Mesenchymal stem cell (in vitro differentiated cells and primary cell): ENCODE results near the gene SYNPO.

Source experiments
- DNase-seq: peaks from one replicate; pipeline ENCODE4 v3.0.0-alpha.2; 2013
- H2AFZ ChIP-seq: one replicate; pipeline ENCODE4 v1.6.1; 2013; ENCODE audit warnings: low read depth, mild to moderate bottlenecking, control low read depth, inconsistent platforms, low read length, moderate library complexity
- H2AK5ac ChIP-seq: 2 replicates; pipeline ENCODE4 v1.6.1; 2013; ENCODE audit warnings: low read length, moderate library complexity, mild to moderate bottlenecking, inconsistent platforms; ENCODE audit not compliant: severe bottlenecking
- H2BK120ac ChIP-seq: one replicate; pipeline ENCODE4 v1.6.1; 2013; ENCODE audit warnings: low read depth, mild to moderate bottlenecking, inconsistent platforms, low read length, moderate library complexity
- H2BK12ac ChIP-seq, 2 experiments: one replicate each; pipeline ENCODE4 v1.6.1; 2013; ENCODE audit warnings: inconsistent platforms in 2 of 2, low read length in 2 of 2, mild to moderate bottlenecking in 2 of 2, moderate library complexity in 2 of 2, control low read depth in 1 of 2
- H2BK15ac ChIP-seq: one replicate; pipeline ENCODE4 v1.6.1; 2013; ENCODE audit warnings: mild to moderate bottlenecking, low read depth, inconsistent platforms; ENCODE audit not compliant: poor library complexity, severe bottlenecking
- H2BK5ac ChIP-seq: 2 replicates; pipeline ENCODE4 v1.6.1; 2013; ENCODE audit warnings: low read depth, mild to moderate bottlenecking, low read length, control low read depth, inconsistent platforms; ENCODE audit not compliant: poor library complexity, severe bottlenecking
- H3K14ac ChIP-seq, 2 experiments: one replicate each; pipeline ENCODE4 v1.6.1; 2013; ENCODE audit warnings: inconsistent platforms in 2 of 2, low read length in 2 of 2, control low read depth in 1 of 2, mild to moderate bottlenecking in 1 of 2, moderate library complexity in 1 of 2
- H3K18ac ChIP-seq, 2 experiments: one replicate each; pipeline ENCODE4 v1.6.1; 2013; ENCODE audit warnings: inconsistent platforms in 2 of 2, low read length in 2 of 2, control low read depth in 1 of 2, low read depth in 1 of 2, mild to moderate bottlenecking in 1 of 2
- H3K23ac ChIP-seq, 2 experiments: one replicate each; pipeline ENCODE4 v1.6.1; 2013; ENCODE audit warnings: inconsistent platforms in 2 of 2, low read length in 2 of 2, mild to moderate bottlenecking in 2 of 2, moderate library complexity in 2 of 2, control low read depth in 1 of 2
- H3K27ac ChIP-seq: 2 replicates; pipeline ENCODE4 v1.5.1; 2013; ENCODE audit warnings: mild to moderate bottlenecking, moderate library complexity, low read length, control low read depth, inconsistent platforms; ENCODE audit not compliant: poor library complexity, severe bottlenecking
- H3K27me3 ChIP-seq, 2 experiments: 2 replicates each; pipeline versions ENCODE4 v1.6.1 to v1.7.0; 2013; ENCODE audit warnings: low read length in 2 of 2, mild to moderate bottlenecking in 2 of 2, moderate library complexity in 2 of 2, control low read depth in 1 of 2, inconsistent platforms in 1 of 2; ENCODE audit not compliant: control insufficient read depth in 1 of 2, insufficient read depth in 1 of 2
- H3K36me3 ChIP-seq, 2 experiments: 2 replicates each; pipeline versions ENCODE4 v1.6.1 to v1.7.0; 2013; ENCODE audit warnings: low read length in 2 of 2, control low read depth in 1 of 2, inconsistent platforms in 1 of 2, low read depth in 1 of 2, mild to moderate bottlenecking in 1 of 2; ENCODE audit not compliant: insufficient read depth in 2 of 2, control insufficient read depth in 1 of 2
- H3K4ac ChIP-seq, 2 experiments: one replicate each; pipeline ENCODE4 v1.6.1; 2013; ENCODE audit warnings: inconsistent platforms in 2 of 2, low read length in 2 of 2, mild to moderate bottlenecking in 2 of 2, moderate library complexity in 2 of 2, control low read depth in 1 of 2, low read depth in 1 of 2
- H3K4me1 ChIP-seq: 2 replicates; pipeline ENCODE4 v1.6.1; 2013; ENCODE audit warnings: low read depth, low read length, control low read depth; ENCODE audit not compliant: control insufficient read depth, insufficient read depth
- H3K4me2 ChIP-seq: 2 replicates; pipeline ENCODE4 v1.6.1; 2013; ENCODE audit warnings: low read length, mild to moderate bottlenecking, inconsistent platforms; ENCODE audit not compliant: poor library complexity, severe bottlenecking
- H3K4me3 ChIP-seq, 2 experiments: 2 replicates each; pipeline versions ENCODE4 v1.5.1 to v1.7.0; 2013; ENCODE audit warnings: low read length in 2 of 2, mild to moderate bottlenecking in 2 of 2, control low read depth in 1 of 2, low read depth in 1 of 2; ENCODE audit not compliant: insufficient read depth in 1 of 2
- H3K79me1 ChIP-seq: replicated peaks from 2 replicates; pipeline ENCODE4 v1.6.1; 2013; ENCODE audit warnings: mild to moderate bottlenecking, control low read depth, low read length, inconsistent platforms; ENCODE audit not compliant: poor library complexity, severe bottlenecking
- H3K9ac ChIP-seq: 2 replicates; pipeline ENCODE4 v1.7.0; 2013; ENCODE audit warnings: mild to moderate bottlenecking, low read length, moderate library complexity
- H3K9me3 ChIP-seq: 2 replicates; pipeline ENCODE4 v1.7.0; 2013; ENCODE audit warnings: mild to moderate bottlenecking, low read length; ENCODE audit not compliant: control insufficient read depth
- H4K8ac ChIP-seq: one replicate; pipeline ENCODE4 v1.6.1; 2013; ENCODE audit warnings: inconsistent platforms, mild to moderate bottlenecking, low read length, moderate library complexity
- H4K91ac ChIP-seq: one replicate; pipeline ENCODE4 v1.6.1; 2013; ENCODE audit warnings: mild to moderate bottlenecking, low read length, inconsistent platforms
- WGBS: methylation state at CpG from one replicate; pipeline ENCODE4 v1.1.7; 2013; ENCODE audit warnings: mixed read lengths; 5-methylcytosine and 5-hydroxymethylcytosine counted together

The SYNPO gene

DNA sequence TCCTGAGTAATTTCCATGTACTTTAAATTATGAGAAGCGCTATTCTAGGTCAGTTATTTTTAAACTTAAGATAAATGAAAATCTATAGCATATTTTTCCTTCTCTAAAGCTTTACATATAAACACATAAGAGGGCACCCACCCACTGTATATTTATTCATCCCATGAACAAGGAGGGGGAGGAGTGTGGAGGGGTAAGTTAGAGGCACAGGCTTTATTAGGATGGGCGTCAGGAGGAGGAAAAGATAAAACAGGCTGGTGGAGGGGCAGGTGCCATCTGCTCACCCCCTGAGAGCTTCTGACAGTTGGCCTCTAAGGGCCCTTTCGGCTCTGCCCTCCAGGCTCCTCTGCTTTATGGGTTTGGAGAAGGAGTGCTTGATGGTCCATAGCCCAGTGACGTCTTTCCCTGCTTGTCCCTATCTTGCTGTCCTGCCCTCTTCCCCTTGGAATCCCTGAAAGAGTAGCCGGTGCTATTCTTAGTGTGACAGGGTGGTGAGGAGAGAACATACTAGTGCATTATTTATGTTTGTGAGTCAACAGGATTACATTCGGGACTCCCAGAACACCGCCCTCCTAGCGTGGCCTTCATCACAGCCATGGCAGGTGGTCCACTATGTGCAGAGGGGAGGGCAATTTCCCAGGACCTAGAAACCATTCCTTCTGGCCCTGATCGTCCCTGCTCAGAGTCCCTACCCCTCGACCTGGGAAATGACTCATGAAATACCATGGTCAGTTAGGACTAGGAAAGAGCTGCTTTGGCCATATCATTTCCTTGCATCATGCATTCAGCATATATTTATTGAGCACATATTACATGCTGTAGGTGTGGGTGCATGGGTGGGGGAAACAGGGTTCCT lies 7.9 kb upstream of the SYNPO start:
- Histone ChIP-seq H3K4me2 (no peak overlapping the region), H2BK120ac (no peak overlapping the region), H2BK12ac (no peak overlapping the region), H2AK5ac (no peak overlapping the region), H2BK5ac (no peak overlapping the region), H3K9me3 (no peaks in the 10 kb centered on the region), H3K4me1 (peaks cover 16% of the 10 kb centered on the region), H3K23ac (peak overlapping the region in 1 of 2 experiments; percentile 35), H2AFZ (no peak overlapping the region), H4K91ac (no peak overlapping the region), H3K27ac (no peak overlapping the region), H3K36me3 (no peaks in the 10 kb centered on the region), H3K4me3 (no peak overlapping the region), H3K18ac (peak overlapping the region in 1 of 2 experiments; percentile 1), H3K79me1 (no peaks in the 10 kb centered on the region), H3K27me3 (no peaks in the 10 kb centered on the region), H3K14ac (no peak overlapping the region), H3K4ac (no peak overlapping the region), H3K9ac (no peak overlapping the region), H2BK15ac (no peak overlapping the region), H4K8ac (no peak overlapping the region)
- peak; percentile 95 for DNase-seq
- WGBS: 15% methylated on average over 8 of the region's 10 CpGs

DNA sequence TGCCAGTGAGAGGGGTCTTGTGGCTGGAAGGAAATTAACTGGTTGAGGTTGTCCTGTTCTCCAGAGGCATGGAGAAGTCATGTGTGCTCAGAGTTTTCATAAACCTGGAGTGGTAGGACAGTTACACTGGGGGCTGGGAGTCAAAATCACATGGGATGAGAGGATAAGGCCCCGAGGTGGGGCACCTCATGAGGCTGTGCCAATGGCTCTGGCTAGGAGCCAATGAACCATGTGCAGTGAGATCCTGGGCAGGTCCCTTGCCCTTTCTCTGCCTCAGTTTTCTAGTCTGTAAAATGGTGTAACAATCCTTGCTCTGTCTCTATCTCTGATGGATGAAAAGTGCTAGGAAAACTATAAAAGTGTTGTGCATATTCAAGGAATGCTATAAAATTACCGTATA lies 7.0 kb upstream of the SYNPO start:
- Histone ChIP-seq H3K9me3 (no peaks in the 10 kb centered on the region), H3K4me1 (peaks cover 19% of the 10 kb centered on the region)

DNA sequence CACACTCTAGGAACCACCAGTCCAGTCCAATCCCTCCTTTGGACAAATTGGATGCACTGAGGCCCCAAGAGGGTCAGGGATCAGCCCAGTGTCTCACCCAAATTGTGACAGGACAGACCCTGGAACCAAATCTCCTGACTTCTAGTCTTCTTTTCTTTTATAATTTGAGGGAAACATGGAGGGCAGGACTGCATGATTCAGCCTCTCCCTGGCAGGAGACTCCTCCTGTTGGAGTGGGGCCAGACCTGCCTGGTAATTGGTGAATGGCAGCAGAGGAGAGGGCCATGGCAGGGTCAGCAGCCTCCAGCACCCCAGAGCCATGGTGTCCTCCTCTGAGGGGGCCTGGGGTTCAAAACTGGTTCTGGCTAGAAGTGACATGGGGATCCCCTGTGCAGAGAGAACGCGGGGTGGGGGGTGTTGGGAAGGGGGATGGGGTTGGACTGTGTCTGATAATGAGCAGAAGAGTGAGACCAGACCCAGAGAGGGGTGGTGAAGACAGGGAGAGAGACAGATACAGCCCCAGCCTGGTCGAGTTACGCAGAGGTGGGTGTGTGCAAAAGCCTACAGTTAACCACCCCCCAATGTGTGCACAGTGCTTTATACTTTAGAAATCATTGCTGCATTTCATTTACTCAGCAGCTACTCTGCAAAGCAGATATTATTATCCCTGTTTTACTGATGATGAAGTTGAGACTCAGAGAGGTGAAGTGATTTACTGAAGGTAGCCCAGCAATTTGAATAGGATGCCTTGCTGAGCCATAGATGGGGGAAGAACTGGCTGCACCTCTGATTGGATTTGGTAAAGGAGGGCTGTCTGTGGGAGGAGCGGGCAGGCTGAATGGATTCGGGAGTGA lies 3.8 kb upstream of the SYNPO start:
- no peaks in the 10 kb centered on the region for H3K27me3 ChIP-seq
- no peak overlapping the region for H3K9ac ChIP-seq
- H3K36me3 ChIP-seq: no peaks in the 10 kb centered on the region
- H2BK12ac ChIP-seq: peak overlapping the region in 1 of 2 experiments; percentile 76
- no peak overlapping the region for H3K4me3 ChIP-seq
- H3K9me3 ChIP-seq: no peaks in the 10 kb centered on the region
- H2AK5ac ChIP-seq: peak overlapping the region; percentile 62
- peak overlapping the region; percentile 59 for H2BK120ac ChIP-seq
- peak overlapping the region; percentile 82 for H3K27ac ChIP-seq
- H3K4ac ChIP-seq: no peak overlapping the region
- DNase-seq: peak; percentile 72
- peak overlapping the region; percentile 19 for H2BK15ac ChIP-seq
- H4K91ac ChIP-seq: no peak overlapping the region
- no peak overlapping the region for H2AFZ ChIP-seq
- H3K4me1 ChIP-seq: peaks cover 42% of the 10 kb centered on the region
- no peaks in the 10 kb centered on the region for H3K79me1 ChIP-seq
- peak overlapping the region; percentile 33 to 43 for H3K18ac ChIP-seq
- no peak overlapping the region for H3K23ac ChIP-seq
- H4K8ac ChIP-seq: no peak overlapping the region
- no peak overlapping the region for H2BK5ac ChIP-seq
- 79% methylated on average over 4 of the region's 6 CpGs for WGBS
- H3K14ac ChIP-seq: no peak overlapping the region
- H3K4me2 ChIP-seq: no peak overlapping the region

More for the DNA sequence above, 7.0 kb upstream of the SYNPO start:
- Histone ChIP-seq H2BK120ac (no peak overlapping the region), H2AK5ac (no peak overlapping the region), H3K27me3 (no peaks in the 10 kb centered on the region), H3K27ac (no peak overlapping the region), H3K4me3 (no peak overlapping the region), H4K8ac (no peak overlapping the region), H3K18ac (peak overlapping the region in 1 of 2 experiments; percentile 67), H3K79me1 (no peaks in the 10 kb centered on the region), H3K9ac (no peak overlapping the region), H3K36me3 (no peaks in the 10 kb centered on the region), H3K4me2 (no peak overlapping the region), H2BK12ac (no peak overlapping the region), H3K4ac (no peak overlapping the region), H3K23ac (no peak overlapping the region), H4K91ac (no peak overlapping the region), H2BK5ac (no peak overlapping the region), H2BK15ac (no peak overlapping the region), H2AFZ (no peak overlapping the region), H3K14ac (no peak overlapping the region)
- DNase-seq: no peak
- WGBS: 94% methylated on average over 2 of the region's 2 CpGs
